Stimulated activated naive CD8-positive, alpha-beta T cell treated with anti-CD3 and anti-CD28 coated beads, Interleukin-15, Interleukin-2, amounts not matched to agents 100 ng/mL and 50 ng/mL, for 24 hours (primary cell): ENCODE data around the gene ENOX1.
"Not testable (repeated sequence)": the region's sequence is repeated elsewhere in the genome, so short reads cannot be mapped to it uniquely, and the experiment has no call there.

Source experiments
- H3K27ac Mint-ChIP-seq: one replicate; pipeline ENCODE4 v1.8.0; 2021; ENCODE audit warnings: mild to moderate bottlenecking, mixed read lengths
- H3K27me3 Mint-ChIP-seq: one replicate; pipeline ENCODE4 v1.8.0; 2021; ENCODE audit warnings: mixed read lengths
- H3K36me3 Mint-ChIP-seq: one replicate; pipeline ENCODE4 v1.8.0; 2021; ENCODE audit warnings: low read depth, mixed read lengths
- H3K4me1 Mint-ChIP-seq: one replicate; pipeline ENCODE4 v1.8.0; 2021; ENCODE audit warnings: low read depth, mixed read lengths
- H3K4me3 Mint-ChIP-seq: one replicate; pipeline ENCODE4 v1.8.0; 2021; ENCODE audit warnings: mild to moderate bottlenecking, mixed read lengths
- H3K9me3 Mint-ChIP-seq: one replicate; pipeline ENCODE4 v1.8.0; 2021; ENCODE audit warnings: mixed read lengths

The ENOX1 gene

GRCh38 chr13:43171489-43171888 lies 615.3 kb downstream of the ENOX1 start:
- Mint-ChIP-seq H3K27me3 (no peaks in the 10 kb centered on the region), H3K36me3 (no peaks in the 10 kb centered on the region), H3K4me3 (no peak overlapping the region), H3K27ac (no peak overlapping the region), H3K4me1 (no peaks in the 10 kb centered on the region), H3K9me3 (no peaks in the 10 kb centered on the region)

GRCh38 chr13:43170506-43170905 lies 616.3 kb downstream of the ENOX1 start:
- Mint-ChIP-seq H3K27ac (no peak overlapping the region), H3K9me3 (no peaks in the 10 kb centered on the region), H3K4me1 (no peaks in the 10 kb centered on the region), H3K36me3 (no peaks in the 10 kb centered on the region), H3K4me3 (no peak overlapping the region), H3K27me3 (no peaks in the 10 kb centered on the region)

GRCh38 chr13:43168434-43168833 lies 618.3 kb downstream of the ENOX1 start:
- not testable (repeated sequence) for H3K4me3 Mint-ChIP-seq, H3K36me3 Mint-ChIP-seq, H3K27ac Mint-ChIP-seq, H3K27me3 Mint-ChIP-seq, H3K4me1 Mint-ChIP-seq, H3K9me3 Mint-ChIP-seq

- H3K4me1 Mint-ChIP-seq, result no peaks in the 10 kb centered on the region
- no peaks in the 10 kb centered on the region for H3K36me3 Mint-ChIP-seq
- no peak overlapping the region for H3K27ac Mint-ChIP-seq
- H3K4me3 Mint-ChIP-seq, result no peak overlapping the region
- H3K9me3 Mint-ChIP-seq, result no peaks in the 10 kb centered on the region
- H3K27me3 Mint-ChIP-seq, result no peaks in the 10 kb centered on the region
These were observed 619.0 kb downstream of the ENOX1 start for GRCh38 chr13:43167731-43168130.

GRCh38 chr13:43166644-43167457 lies 619.9 kb downstream of the ENOX1 start:
- H3K27ac Mint-ChIP-seq, result no peak overlapping the region
- H3K4me1 Mint-ChIP-seq, result no peaks in the 10 kb centered on the region
- no peak overlapping the region for H3K4me3 Mint-ChIP-seq
- no peaks in the 10 kb centered on the region for H3K9me3 Mint-ChIP-seq
- no peaks in the 10 kb centered on the region for H3K36me3 Mint-ChIP-seq
- H3K27me3 Mint-ChIP-seq, result no peaks in the 10 kb centered on the region
